Left forelimb (tissue), 1 donor: ENCODE measurements around the gene PRLH.

Experiments used
- DNase-seq: peaks from one replicate; pipeline ENCODE4 v3.0.0-alpha.2; 2018; ENCODE audit warnings: low spot score

PRLH gene

GRCh38 chr2:237565974-237566373 lies 400 bp upstream of the PRLH start:
- no peak for DNase-seq

GRCh38 chr2:237567276-237568029 lies 1.1 kb downstream of the PRLH start:
- DNase-seq: no peak

- DNase-seq: no peak
These were observed 1.8 kb downstream of the PRLH start for GRCh38 chr2:237568121-237568660.

GRCh38 chr2:237569041-237569440 lies 2.7 kb downstream of the PRLH start:
- no peak for DNase-seq

GRCh38 chr2:237569896-237570295 lies 3.5 kb downstream of the PRLH start:
- DNase-seq: no peak

GRCh38 chr2:237570776-237571335 lies 4.5 kb downstream of the PRLH start:
- DNase-seq: no peak

- no peak for DNase-seq
These were observed 5.2 kb downstream of the PRLH start for GRCh38 chr2:237571551-237571950.

GRCh38 chr2:237572021-237572741 lies 5.8 kb downstream of the PRLH start:
- DNase-seq: peak; percentile 91

- DNase-seq: no peak
These were observed 6.3 kb downstream of the PRLH start for GRCh38 chr2:237572742-237573101.

GRCh38 chr2:237573721-237574415 lies 7.5 kb downstream of the PRLH start:
- no peak for DNase-seq

- no peak for DNase-seq
These were observed 8.1 kb downstream of the PRLH start for GRCh38 chr2:237574467-237574866.

- no peak for DNase-seq
These were observed 8.8 kb downstream of the PRLH start for GRCh38 chr2:237574894-237575868.

GRCh38 chr2:237575869-237576862 lies 9.8 kb downstream of the PRLH start:
- DNase-seq: no peak

GRCh38 chr2:237576974-237577373 lies 10.6 kb downstream of the PRLH start:
- no peak for DNase-seq

- no peak for DNase-seq
These were observed 11.1 kb downstream of the PRLH start for GRCh38 chr2:237577458-237577857.

- DNase-seq: no peak
These were observed 11.8 kb downstream of the PRLH start for GRCh38 chr2:237577956-237578870.

GRCh38 chr2:237581326-237581725 lies 15.0 kb downstream of the PRLH start:
- no peak for DNase-seq
